HG02884 (cell line): Measurements from ENCODE around the gene DLX1.
"Not testable (repeated sequence)": the region's sequence is repeated elsewhere in the genome, so short reads cannot be mapped to it uniquely, and the experiment has no call there.

Source experiments
- ATAC-seq: cut with Tn5 transposase; IDR thresholded peaks from one replicate; pipeline ENCODE4 v1.9.1; 2021; ENCODE audit warnings: mild to moderate bottlenecking, moderate library complexity; ENCODE audit not compliant: unreplicated experiment

Gene DLX1

DNA sequence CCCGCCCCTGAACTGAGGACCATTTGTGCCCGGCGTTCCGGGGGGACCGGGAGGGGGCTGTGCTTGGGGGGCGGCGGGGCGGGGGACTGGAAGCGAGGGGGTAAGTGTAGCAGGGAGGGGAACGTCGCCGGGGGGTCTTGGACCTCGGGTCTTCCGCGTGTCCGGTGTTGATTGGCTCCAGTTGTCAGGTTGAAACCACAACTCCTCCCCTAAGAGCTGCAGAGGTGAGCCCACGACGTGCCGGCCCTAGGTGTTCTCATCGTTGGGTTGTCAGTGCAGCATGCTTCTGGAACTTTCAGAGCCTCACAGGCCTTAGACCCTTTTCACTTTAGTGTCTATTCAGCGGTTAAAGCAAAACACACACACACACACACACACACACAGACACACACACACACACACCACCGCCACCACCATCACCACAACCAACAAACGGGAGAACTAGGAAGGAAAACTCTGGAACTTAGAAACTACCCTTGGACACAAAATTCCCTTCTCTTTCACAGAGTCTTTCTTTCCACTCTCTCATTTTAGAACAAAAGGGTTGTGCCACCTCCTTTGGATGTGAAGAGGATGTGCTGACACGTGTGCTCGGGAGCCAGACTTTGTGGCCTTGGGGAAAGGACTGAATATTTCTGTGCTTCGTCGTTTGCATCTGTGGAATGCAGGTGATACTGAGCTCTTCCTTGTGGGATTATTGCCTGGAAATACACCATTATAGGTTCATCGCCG is 24.1 kb downstream of the DLX1 start:
- ATAC-seq: no peak

GRCh38 chr2:172109988-172110811 is 24.9 kb downstream of the DLX1 start:
- ATAC-seq: no peak

DNA sequence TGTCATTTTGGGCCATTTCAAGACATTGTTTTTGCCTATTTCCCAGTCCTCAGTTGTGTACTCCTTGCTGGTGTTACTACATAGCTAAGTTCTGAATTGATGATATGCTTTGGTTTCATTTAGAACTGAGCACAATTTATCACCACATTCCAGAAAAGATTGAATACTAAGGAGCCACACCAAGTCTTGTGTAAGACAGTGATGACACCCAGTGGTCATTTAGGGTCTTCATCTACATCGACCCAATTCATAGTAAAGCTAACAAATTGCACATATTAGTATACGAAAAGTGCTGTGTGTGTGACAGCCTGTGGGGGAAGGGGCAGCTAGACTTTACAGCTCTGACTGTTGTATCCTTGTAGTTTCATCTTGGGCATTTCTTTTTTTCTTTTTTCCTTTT is 28.3 kb downstream of the DLX1 start:
- ATAC-seq: no peak

DNA sequence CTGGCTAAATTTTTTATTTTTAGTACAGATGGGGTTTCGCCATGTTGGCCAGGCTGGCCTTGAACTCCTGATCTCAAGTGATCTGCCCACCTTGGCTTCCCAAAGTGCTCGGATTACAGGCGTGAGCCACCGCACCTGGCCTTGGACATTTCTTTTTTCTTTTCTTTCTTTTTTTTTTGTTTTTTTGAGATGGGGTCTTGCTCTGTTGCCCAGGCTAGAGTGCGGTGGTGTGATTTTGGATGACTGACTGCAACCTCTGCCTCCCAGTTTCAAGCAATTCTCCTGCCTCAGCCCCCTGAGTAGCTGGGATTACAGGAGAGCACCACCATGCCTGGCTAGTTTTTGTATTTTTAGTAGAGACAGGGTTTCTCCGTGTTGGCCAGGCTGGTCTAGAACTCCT is 28.9 kb downstream of the DLX1 start:
- ATAC-seq: not testable (repeated sequence)

- ATAC-seq: no peak
These were observed 29.3 kb downstream of the DLX1 start for GRCh38 chr2:172114579-172114978.

- ATAC-seq: no peak
These were observed 30.8 kb downstream of the DLX1 start for GRCh38 chr2:172116107-172116506.

- no peak for ATAC-seq
These were observed 33.8 kb downstream of the DLX1 start for GRCh38 chr2:172119089-172119488.

DNA sequence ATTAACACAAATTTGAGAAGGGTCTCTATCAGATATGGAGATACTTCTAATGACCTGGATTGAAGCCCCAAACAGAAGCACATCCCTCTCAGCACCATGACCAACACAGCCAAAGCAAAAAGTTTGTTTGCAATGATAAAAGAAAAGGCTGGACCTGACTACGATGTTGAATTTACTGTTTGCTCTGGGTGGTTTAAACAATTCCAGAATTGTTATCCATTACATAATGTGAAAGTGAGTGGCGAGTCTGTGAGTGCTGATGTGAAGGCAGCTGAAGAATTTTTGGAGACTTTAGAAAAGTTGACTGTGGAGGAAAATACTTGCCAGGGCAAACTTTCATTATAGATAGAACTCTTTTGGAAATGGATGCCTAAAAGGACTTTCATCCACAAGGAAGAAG is 34.8 kb downstream of the DLX1 start:
- ATAC-seq: no peak

- no peak for ATAC-seq
These were observed 43.2 kb downstream of the DLX1 start for GRCh38 chr2:172128484-172128883.

DNA sequence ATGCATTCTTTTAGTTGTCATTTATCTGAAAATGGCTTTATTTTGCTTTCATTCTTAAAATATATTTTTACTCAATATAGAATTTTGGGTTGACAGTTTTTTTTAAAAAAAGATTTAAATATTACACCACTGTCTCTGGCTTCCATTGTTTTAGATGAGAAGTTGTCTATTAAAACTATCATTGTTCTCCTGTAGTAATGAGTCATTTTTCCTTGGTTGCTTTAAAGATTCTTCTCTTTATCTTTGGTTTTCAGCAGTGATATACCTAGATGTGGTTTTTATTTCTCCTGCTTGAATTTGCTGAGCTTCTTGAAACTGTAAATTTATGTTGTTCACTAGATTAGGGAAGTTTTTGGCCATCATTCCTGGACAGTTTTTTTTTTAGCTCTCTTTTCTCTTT is 44.1 kb downstream of the DLX1 start:
- no peak for ATAC-seq

DNA sequence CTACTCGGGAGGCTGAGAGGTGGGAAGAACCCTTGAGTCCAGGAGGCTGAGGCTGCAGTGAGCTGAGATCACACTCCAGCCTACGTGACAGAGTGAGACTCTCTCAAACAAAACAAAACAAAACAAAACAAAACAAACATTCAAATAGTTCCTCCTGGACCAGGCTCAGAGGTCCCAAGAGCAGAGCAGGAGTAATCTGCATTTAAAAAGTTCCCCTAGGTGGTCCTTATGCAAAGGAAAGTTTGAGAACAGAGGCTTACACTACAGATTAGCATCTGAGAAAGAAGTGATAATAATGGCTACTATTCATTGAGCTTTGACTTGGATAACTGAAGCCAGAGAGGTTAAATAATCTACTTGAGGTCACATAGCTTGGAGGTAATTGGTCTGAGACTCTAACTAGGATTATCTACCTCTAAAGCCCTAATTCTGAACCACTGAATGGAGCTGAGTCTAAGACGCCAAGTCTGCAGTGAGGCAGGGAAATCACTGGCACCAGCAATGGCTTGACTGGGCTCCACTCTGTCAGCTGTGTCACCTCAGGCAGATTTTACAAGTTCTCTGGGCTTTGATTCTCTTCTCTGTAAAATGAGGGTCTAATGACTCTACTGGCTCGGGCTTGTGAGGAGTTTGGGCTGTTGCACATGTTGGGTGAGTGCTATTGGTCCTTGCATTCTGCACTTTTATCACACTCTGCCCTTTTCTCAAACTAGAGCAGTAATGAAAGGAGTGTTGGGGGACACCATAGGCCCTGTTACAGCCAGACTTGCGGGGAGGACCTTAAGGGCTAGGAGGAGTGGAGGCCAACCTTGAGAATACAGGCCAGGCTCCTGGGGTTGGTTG is 46.6 kb downstream of the DLX1 start:
- no peak for ATAC-seq

GRCh38 chr2:172134270-172134669 is 49.0 kb downstream of the DLX1 start:
- no peak for ATAC-seq

DNA sequence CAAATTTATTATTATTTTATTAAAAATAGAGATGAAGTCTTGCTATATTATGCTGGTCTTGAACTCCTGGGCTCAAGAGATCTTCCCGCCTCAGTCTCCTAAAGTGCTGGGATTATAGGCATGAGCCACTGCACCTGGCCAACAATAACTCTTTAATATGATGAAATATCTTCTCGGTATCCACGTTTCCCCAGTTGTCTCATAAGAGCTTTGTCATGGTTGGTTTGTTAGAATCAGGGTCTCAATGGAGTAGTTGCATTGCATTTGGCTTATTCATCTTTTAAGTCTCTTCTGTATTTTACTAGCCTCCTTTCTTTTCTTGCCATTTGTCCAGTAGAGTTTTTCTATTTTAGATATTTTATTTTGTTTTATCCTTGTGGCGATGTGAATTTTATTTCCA is 50.1 kb downstream of the DLX1 start:
- ATAC-seq: no peak

GRCh38 chr2:172137109-172137508 is 51.8 kb downstream of the DLX1 start:
- no peak for ATAC-seq

- no peak for ATAC-seq
These were observed 52.6 kb downstream of the DLX1 start for GRCh38 chr2:172137943-172138342.

GRCh38 chr2:172138727-172139126 is 53.4 kb downstream of the DLX1 start:
- not testable (repeated sequence) for ATAC-seq
